Measurements from ENCODE around the gene KLLN.
A peak's percentile ranks its signal among the peaks of the same experiment; 100 is the strongest.
"Not testable (repeated sequence)": the region's sequence is repeated elsewhere in the genome, so short reads cannot be mapped to it uniquely, and the experiment has no call there.

KLLN gene

DNA sequence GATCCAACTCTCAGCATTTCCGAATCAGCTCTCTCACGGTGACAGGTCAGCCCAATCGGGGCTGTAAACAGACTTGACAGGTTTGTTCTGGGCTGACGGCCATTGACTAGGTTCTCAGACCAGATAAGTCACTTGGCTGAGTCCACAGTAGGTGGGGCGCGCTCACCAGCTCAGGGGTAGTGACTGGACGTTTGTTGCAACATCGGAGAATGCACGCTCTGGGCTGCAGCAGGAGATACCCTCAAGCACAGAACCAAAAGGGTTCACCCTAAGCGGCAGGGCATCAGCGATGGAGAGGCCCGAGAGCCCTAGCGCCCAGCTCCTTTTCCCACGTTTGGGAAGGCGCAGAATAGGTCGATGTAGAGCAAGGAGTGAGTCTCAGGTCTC is 1.8 kb downstream of the KLLN start:
- peaks cover 2% of the 10 kb centered on the region for H3K36me3 Mint-ChIP-seq
- DNase-seq (ENCODE audit: low spot score in 2 of 2) (no peak), ATAC-seq (ENCODE audit: low read depth) (peak; percentile 1)
- peaks cover 25% of the 10 kb centered on the region for H3K4me1 Mint-ChIP-seq
- H3K9me3 Mint-ChIP-seq: no peaks in the 10 kb centered on the region
- H3K27me3 Mint-ChIP-seq: no peaks in the 10 kb centered on the region
- H3K4me3 Mint-ChIP-seq: peak overlapping the region; percentile 93
- H3K27ac Mint-ChIP-seq: peak overlapping the region; percentile 93

DNA sequence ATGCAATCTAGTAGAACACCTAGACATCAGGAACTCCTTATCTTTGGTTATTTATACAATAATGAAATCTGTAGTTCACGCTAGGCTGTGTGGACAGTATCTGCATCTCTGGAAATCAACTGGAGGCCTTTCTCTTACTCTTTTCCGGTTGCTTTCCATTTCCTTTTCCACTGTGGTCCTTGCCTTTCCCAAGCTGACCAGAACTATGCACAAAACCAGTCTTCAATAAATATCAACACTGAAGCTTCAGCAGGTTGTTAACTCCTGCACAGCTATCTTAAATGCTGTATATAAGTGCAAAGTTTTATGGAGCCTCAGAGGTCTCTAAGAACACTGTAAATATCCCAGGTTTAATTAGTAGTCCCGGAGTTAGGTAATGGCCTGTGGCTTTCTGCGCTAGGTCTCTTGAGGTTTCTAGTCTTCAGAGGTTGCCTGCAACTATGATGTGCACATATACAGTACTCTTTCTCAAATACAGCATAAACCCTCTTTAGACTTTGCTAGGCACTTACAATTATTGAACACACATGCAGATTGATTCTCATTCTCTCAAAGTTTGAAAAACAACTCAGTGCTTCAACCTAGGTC is 2.4 kb downstream of the KLLN start:
- H3K9me3 Mint-ChIP-seq: no peaks in the 10 kb centered on the region
- DNase-seq (ENCODE audit: low spot score in 2 of 2): no peak
- H3K4me3 Mint-ChIP-seq: peak overlapping the region; percentile 93
- peaks cover 24% of the 10 kb centered on the region for H3K4me1 Mint-ChIP-seq
- ATAC-seq (ENCODE audit: low read depth): no peak
- H3K36me3 Mint-ChIP-seq: peaks cover 2% of the 10 kb centered on the region
- H3K27ac Mint-ChIP-seq: peak overlapping the region; percentile 93
- no peaks in the 10 kb centered on the region for H3K27me3 Mint-ChIP-seq

DNA sequence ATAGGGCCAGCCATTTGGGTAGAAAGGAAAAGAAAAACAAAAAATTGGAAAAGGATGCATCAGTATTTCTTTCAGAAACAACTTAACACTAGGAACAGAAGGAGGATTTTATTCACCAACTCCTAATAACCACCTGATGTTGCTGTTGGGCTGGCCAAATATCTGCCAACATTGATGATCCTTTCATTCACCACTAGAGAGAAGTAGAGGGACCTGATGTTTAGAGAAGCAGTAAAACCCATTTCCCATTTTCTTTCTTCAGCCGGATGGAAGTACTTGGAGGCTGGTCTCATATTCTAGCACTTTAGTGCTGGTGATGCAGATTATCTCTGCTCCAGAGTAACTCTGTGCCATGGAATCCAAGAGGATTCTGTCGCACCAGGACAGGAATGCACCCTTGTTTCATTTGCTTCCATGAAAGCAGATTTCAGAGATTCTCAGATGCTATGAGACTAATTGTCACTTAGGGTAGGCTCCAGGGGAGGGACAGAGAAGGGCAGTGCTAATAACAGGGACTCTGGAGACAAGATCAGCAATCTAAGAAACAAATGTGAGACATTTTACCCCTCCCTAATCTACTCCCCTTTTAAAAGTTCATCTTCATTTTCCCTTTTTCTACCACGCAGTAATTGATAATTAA is 3.1 kb downstream of the KLLN start:
- peak overlapping the region; percentile 93 for H3K27ac Mint-ChIP-seq
- peak overlapping the region; percentile 55 for H3K4me3 Mint-ChIP-seq
- H3K4me1 Mint-ChIP-seq: peaks cover 20% of the 10 kb centered on the region
- no peaks in the 10 kb centered on the region for H3K36me3 Mint-ChIP-seq
- H3K27me3 Mint-ChIP-seq: no peaks in the 10 kb centered on the region
- no peaks in the 10 kb centered on the region for H3K9me3 Mint-ChIP-seq
- ATAC-seq (ENCODE audit: low read depth) (peak; percentile 18), DNase-seq (ENCODE audit: low spot score in 2 of 2) (peak in 1 of 2 donors; percentile 42)

GRCh38 chr10:87855665-87856064 is 7.7 kb downstream of the KLLN start:
- not testable (repeated sequence) for DNase-seq (ENCODE audit: low spot score in 2 of 2); H3K36me3 Mint-ChIP-seq; H3K27ac Mint-ChIP-seq; ATAC-seq (ENCODE audit: low read depth); H3K27me3 Mint-ChIP-seq; H3K4me1 Mint-ChIP-seq; H3K4me3 Mint-ChIP-seq; H3K9me3 Mint-ChIP-seq

DNA sequence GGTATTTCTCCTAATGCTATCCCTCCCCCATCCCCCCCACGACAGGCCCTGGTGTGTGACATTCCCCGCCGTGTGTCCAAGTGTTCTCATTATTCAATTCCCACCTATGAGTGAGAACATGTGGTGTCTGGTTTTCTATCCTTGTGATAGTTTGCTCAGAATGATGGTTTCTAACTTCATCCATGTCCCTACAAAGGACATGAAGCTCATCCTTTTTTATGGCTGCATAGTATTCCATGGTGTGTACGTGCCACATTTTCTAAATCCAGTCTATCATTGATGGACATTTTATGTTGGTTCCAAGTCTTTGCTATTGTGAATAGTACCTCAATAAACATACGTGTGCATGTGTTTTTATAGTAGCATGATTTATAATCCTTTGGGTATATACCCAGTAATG is 8.1 kb downstream of the KLLN start:
- H3K27ac Mint-ChIP-seq; H3K4me1 Mint-ChIP-seq; ATAC-seq (ENCODE audit: low read depth); H3K27me3 Mint-ChIP-seq; H3K36me3 Mint-ChIP-seq; H3K4me3 Mint-ChIP-seq; DNase-seq (ENCODE audit: low spot score in 2 of 2); H3K9me3 Mint-ChIP-seq: not testable (repeated sequence)

GRCh38 chr10:87852089-87852488 is 11.2 kb downstream of the KLLN start:
- ATAC-seq (ENCODE audit: low read depth) (no peak), DNase-seq (ENCODE audit: low spot score in 2 of 2) (no peak)
- H3K27ac Mint-ChIP-seq: peak overlapping the region; percentile 45
- H3K36me3 Mint-ChIP-seq: no peaks in the 10 kb centered on the region
- no peak overlapping the region for H3K4me3 Mint-ChIP-seq
- no peaks in the 10 kb centered on the region for H3K9me3 Mint-ChIP-seq
- H3K4me1 Mint-ChIP-seq: peaks cover 2% of the 10 kb centered on the region
- H3K27me3 Mint-ChIP-seq: no peaks in the 10 kb centered on the region

GRCh38 chr10:87850742-87851205 is 12.6 kb downstream of the KLLN start:
- ATAC-seq (ENCODE audit: low read depth) (peak; percentile 85), DNase-seq (ENCODE audit: low spot score in 2 of 2) (peak; percentile 19 to 25)
- Mint-ChIP-seq H3K4me1 (peaks cover 2% of the 10 kb centered on the region), H3K27ac (no peak overlapping the region), H3K9me3 (no peaks in the 10 kb centered on the region), H3K27me3 (no peaks in the 10 kb centered on the region), H3K36me3 (no peaks in the 10 kb centered on the region), H3K4me3 (no peak overlapping the region)

DNA sequence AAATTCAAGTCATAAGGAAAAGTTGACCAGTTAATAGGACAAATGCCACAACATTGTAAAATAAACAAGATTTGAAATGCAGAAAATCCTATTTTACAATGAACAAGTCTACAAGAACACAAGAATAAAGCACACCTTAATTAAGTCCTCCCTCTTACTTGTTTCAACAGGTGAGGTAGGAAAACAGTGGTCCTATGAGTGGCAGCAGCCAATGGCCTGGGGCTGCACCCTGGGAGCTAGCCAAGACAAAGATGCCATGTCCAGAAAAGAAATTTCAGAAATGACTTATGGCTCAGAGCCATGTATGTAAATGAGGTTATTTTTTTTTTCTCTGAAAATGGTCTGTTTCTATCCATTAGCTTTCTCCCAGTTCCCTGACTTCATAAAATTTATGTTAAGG is 14.3 kb downstream of the KLLN start:
- Mint-ChIP-seq H3K4me1 (peaks cover 2% of the 10 kb centered on the region), H3K27ac (no peak overlapping the region), H3K9me3 (no peaks in the 10 kb centered on the region), H3K36me3 (no peaks in the 10 kb centered on the region), H3K27me3 (no peaks in the 10 kb centered on the region), H3K4me3 (no peak overlapping the region)
- no peak for DNase-seq (ENCODE audit: low spot score in 2 of 2)
- no peak for ATAC-seq (ENCODE audit: low read depth)

- peaks cover 2% of the 10 kb centered on the region for H3K4me1 Mint-ChIP-seq
- H3K4me3 Mint-ChIP-seq: no peak overlapping the region
- no peaks in the 10 kb centered on the region for H3K36me3 Mint-ChIP-seq
- H3K27ac Mint-ChIP-seq: no peak overlapping the region
- DNase-seq (ENCODE audit: low spot score in 2 of 2) (no peak), ATAC-seq (ENCODE audit: low read depth) (no peak)
- H3K9me3 Mint-ChIP-seq: no peaks in the 10 kb centered on the region
- H3K27me3 Mint-ChIP-seq: no peaks in the 10 kb centered on the region
Measured at GRCh38 chr10:87847550-87847949, 15.8 kb downstream of the KLLN start.

GRCh38 chr10:87846711-87847110 is 16.6 kb downstream of the KLLN start:
- not testable (repeated sequence) for H3K27ac Mint-ChIP-seq, H3K4me3 Mint-ChIP-seq, H3K4me1 Mint-ChIP-seq

GRCh38 chr10:87846023-87846422 is 17.3 kb downstream of the KLLN start:
- H3K9me3 Mint-ChIP-seq: no peaks in the 10 kb centered on the region

More at GRCh38 chr10:87846711-87847110, 16.6 kb downstream of the KLLN start:
- H3K36me3 Mint-ChIP-seq; ATAC-seq (ENCODE audit: low read depth); H3K9me3 Mint-ChIP-seq; H3K27me3 Mint-ChIP-seq; DNase-seq (ENCODE audit: low spot score in 2 of 2): not testable (repeated sequence)

DNA sequence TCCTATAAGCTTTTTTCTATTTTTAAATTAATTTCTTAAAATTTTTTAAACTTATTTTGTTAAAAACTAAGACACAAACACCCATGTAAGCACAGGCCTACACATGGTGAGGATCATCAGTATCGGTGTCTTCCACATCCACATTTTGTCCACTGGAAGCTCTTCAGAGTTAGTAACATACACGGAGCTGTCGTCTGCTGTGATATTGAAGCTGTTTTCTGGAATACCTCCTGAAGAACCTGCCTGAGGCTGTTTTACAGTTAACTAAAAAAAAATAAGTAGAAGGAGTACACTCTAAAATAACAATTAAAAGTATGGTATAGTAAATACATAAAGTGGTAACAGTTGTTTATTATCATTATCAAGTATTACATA is 17.7 kb downstream of the KLLN start:
- Mint-ChIP-seq H3K36me3 (no peaks in the 10 kb centered on the region), H3K4me3 (no peak overlapping the region), H3K4me1 (no peaks in the 10 kb centered on the region), H3K27me3 (no peaks in the 10 kb centered on the region), H3K9me3 (no peaks in the 10 kb centered on the region), H3K27ac (no peak overlapping the region)
- no peak for ATAC-seq (ENCODE audit: low read depth)
- DNase-seq (ENCODE audit: low spot score in 2 of 2): no peak

More at GRCh38 chr10:87846023-87846422, 17.3 kb downstream of the KLLN start:
- peaks cover under 1% of the 10 kb centered on the region for H3K4me1 Mint-ChIP-seq
- no peak for ATAC-seq (ENCODE audit: low read depth)
- H3K36me3 Mint-ChIP-seq: no peaks in the 10 kb centered on the region
- no peak overlapping the region for H3K4me3 Mint-ChIP-seq
- no peaks in the 10 kb centered on the region for H3K27me3 Mint-ChIP-seq
- H3K27ac Mint-ChIP-seq: no peak overlapping the region
- no peak for DNase-seq (ENCODE audit: low spot score in 2 of 2)

GRCh38 chr10:87844837-87845623 is 18.3 kb downstream of the KLLN start:
- H3K27ac Mint-ChIP-seq: no peak overlapping the region
- no peak for DNase-seq (ENCODE audit: low spot score in 2 of 2)
- H3K9me3 Mint-ChIP-seq: no peaks in the 10 kb centered on the region
- ATAC-seq (ENCODE audit: low read depth): no peak
- no peaks in the 10 kb centered on the region for H3K27me3 Mint-ChIP-seq
- H3K4me1 Mint-ChIP-seq: no peaks in the 10 kb centered on the region
- no peak overlapping the region for H3K4me3 Mint-ChIP-seq
- H3K36me3 Mint-ChIP-seq: no peaks in the 10 kb centered on the region

DNA sequence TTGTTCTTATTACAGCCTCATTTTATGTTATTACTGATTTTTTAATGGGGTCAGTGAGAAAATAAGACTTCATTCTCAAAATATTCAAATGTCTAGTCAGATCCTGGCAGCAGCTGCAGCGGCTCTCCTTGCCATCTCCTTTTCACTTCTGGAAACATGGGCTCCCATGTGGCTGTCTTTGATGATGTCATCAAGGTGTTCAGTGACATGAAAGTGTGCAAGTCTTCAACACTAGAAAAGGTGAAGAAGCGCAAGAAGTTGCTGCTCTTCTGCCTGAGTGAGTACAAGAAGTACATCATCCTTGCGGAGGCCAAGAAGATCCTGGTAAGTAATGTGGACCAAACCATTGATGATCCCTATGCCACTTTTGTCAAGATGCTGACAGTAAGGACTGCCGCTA is 19.6 kb downstream of the KLLN start:
- H3K9me3 Mint-ChIP-seq: no peaks in the 10 kb centered on the region
- no peaks in the 10 kb centered on the region for H3K27me3 Mint-ChIP-seq
- no peaks in the 10 kb centered on the region for H3K36me3 Mint-ChIP-seq
- DNase-seq (ENCODE audit: low spot score in 2 of 2): no peak
- H3K4me3 Mint-ChIP-seq: no peak overlapping the region
- no peak for ATAC-seq (ENCODE audit: low read depth)
- no peak overlapping the region for H3K27ac Mint-ChIP-seq
- no peaks in the 10 kb centered on the region for H3K4me1 Mint-ChIP-seq
